Brain microvascular endothelial cell (primary cell): Measurements from ENCODE around the gene SUSD6.

Experiments used
- DNase-seq: peaks from one replicate; pipeline ENCODE4 v3.0.0-alpha.2; 2020
- H3K27ac ChIP-seq: fragments of 250-450 bp; sonication (Bioruptor Pico); 2 replicates; pipeline ENCODE4 v1.5.1; 2020; ENCODE audit warnings: mild to moderate bottlenecking, moderate library complexity
- H3K27me3 ChIP-seq: fragments of 250-450 bp; sonication (Bioruptor Pico); replicated peaks from 2 replicates; pipeline ENCODE4 v1.5.1; 2020; ENCODE audit warnings: mild to moderate bottlenecking
- H3K36me3 ChIP-seq: fragments of 250-450 bp; sonication (Bioruptor Pico); replicated peaks from 2 replicates; pipeline ENCODE4 v1.5.1; 2020; ENCODE audit warnings: mild to moderate bottlenecking
- H3K4me3 ChIP-seq: 2 replicates; pipeline ENCODE4 v1.5.1; 2011; ENCODE audit warnings: low read depth, mild to moderate bottlenecking, control low read depth, low read length, moderate library complexity
- in situ Hi-C: cut with HindIII; loops from 2 replicates; pipeline ENCODE4 v1.10.0; 2017; ENCODE audit warnings: low sequenced_read_pairs, low pct_ligation_motif_present
- TF ChIP-seq, protein P1 (sequence below): IDR thresholded peaks from 2 replicates; pipeline ENCODE4 v1.5.1; 2011; ENCODE audit warnings: low read depth, mild to moderate bottlenecking, moderate library complexity, low read length, control low read depth, inconsistent platforms; ENCODE audit errors: missing control alignments

SUSD6 gene

DNA sequence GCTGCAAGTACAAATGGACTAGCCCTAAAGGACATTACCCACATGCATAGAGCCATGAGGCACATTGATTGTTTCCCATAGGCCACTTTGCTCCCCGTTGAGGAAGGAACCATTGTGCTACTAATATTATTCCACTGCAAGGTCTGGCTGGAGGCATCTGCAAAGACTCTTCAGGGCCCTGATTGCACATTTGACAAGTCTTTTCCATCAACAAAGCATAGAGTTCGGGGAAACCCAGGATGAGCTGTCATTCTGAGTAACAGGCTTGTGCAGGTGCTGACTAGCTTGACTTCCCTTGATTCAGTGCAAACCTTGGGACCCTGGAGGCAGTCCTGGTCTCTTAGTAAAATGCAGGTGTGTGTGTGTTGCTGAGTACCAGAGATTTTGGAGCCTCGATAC, 73.8 kb downstream of the SUSD6 start:
- H3K27me3 ChIP-seq = no peaks in the 10 kb centered on the region
- H3K4me3 ChIP-seq = no peak overlapping the region
- in situ Hi-C loops = no loop called here
- TF ChIP-seq, protein P1, sequence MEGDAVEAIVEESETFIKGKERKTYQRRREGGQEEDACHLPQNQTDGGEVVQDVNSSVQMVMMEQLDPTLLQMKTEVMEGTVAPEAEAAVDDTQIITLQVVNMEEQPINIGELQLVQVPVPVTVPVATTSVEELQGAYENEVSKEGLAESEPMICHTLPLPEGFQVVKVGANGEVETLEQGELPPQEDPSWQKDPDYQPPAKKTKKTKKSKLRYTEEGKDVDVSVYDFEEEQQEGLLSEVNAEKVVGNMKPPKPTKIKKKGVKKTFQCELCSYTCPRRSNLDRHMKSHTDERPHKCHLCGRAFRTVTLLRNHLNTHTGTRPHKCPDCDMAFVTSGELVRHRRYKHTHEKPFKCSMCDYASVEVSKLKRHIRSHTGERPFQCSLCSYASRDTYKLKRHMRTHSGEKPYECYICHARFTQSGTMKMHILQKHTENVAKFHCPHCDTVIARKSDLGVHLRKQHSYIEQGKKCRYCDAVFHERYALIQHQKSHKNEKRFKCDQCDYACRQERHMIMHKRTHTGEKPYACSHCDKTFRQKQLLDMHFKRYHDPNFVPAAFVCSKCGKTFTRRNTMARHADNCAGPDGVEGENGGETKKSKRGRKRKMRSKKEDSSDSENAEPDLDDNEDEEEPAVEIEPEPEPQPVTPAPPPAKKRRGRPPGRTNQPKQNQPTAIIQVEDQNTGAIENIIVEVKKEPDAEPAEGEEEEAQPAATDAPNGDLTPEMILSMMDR = no peak
- no peaks in the 10 kb centered on the region for H3K36me3 ChIP-seq
- H3K27ac ChIP-seq = no peak overlapping the region
- no peak for DNase-seq

DNA sequence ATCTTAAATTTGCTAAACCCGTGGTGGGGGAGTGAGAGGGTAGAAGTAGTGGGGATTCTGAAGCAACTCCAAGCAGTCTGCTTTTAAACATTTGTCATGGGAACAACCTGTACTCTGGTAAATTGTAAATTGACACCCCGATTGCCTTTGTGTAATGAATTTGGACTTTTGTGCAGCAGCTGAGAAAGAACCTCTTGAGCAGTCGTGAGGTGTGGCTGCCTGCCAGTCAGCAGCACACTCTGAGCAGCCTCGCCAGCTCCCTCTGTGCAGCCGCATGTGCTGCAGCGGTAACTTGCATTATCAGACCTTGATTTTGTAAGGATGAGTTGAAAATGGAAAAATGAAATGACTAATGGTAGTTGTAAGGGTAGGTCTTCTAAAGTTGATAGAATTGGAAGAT, 74.3 kb downstream of the SUSD6 start:
- no peak for DNase-seq
- Histone ChIP-seq H3K36me3 (no peaks in the 10 kb centered on the region), H3K4me3 (no peak overlapping the region), H3K27me3 (no peaks in the 10 kb centered on the region), H3K27ac (no peak overlapping the region)
- in situ Hi-C loops = no loop called here
- TF ChIP-seq, protein P1 = no peak

DNA sequence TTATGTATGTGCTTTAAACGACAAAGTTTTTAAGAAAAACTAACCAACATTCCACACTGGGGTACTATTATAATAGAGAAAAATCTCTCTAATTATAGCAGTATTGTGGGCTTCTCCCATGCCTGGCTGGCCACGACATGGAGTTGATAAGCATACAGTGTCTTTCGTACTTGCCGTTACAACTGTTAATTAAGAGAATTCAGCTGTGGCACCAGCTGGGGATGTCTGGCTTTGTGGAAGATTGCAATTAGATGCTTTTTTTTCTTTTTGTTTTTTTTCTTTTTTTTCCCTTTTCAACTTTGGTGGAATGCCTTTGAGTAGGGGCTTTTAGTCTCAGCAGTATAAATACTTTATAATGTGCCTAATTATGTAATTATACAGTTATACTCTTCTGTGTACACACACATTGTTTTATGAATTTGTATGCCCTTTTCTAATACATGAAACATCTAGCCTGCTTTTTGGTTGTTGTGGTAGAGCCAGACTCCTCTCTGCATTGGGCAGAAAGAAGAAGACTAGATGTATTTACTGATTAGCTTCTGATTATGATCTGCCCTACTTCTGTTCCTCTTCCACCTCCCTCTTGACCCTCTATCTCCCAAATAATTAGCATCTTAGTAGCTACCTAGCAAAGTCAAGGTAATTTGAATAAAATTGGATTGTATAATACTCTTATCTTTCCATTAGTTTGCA, 76.4 kb downstream of the SUSD6 start:
- in situ Hi-C loops = no loop called here
- H3K4me3 ChIP-seq = no peak overlapping the region

DNA sequence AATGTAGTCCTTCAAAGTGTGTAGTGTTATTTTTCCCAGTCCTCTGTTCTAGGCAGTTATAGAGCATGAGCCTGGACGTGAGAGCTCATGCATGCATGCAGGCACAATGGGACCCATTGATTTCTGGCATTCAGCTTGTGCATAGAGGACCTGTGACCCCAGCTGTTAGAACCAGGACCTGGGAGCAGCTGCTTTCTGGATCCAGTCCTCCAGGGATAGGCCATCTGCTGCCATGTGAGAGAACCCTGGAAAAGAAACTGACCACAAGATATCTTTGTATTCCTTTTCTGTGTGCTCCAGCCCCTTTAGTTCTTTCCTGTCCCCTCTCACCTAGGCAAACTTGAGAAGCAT, 76.9 kb downstream of the SUSD6 start:
- TF ChIP-seq, protein P1 = no peak
- in situ Hi-C loops = no loop called here
- no peak overlapping the region for H3K27ac ChIP-seq
- H3K36me3 ChIP-seq = no peaks in the 10 kb centered on the region
- DNase-seq = no peak
- no peak overlapping the region for H3K4me3 ChIP-seq
- H3K27me3 ChIP-seq = no peaks in the 10 kb centered on the region

More for the DNA sequence above, 76.4 kb downstream of the SUSD6 start:
- no peak for DNase-seq
- Histone ChIP-seq H3K27ac (no peak overlapping the region), H3K36me3 (no peaks in the 10 kb centered on the region), H3K27me3 (no peaks in the 10 kb centered on the region)
- TF ChIP-seq, protein P1 = no peak

DNA sequence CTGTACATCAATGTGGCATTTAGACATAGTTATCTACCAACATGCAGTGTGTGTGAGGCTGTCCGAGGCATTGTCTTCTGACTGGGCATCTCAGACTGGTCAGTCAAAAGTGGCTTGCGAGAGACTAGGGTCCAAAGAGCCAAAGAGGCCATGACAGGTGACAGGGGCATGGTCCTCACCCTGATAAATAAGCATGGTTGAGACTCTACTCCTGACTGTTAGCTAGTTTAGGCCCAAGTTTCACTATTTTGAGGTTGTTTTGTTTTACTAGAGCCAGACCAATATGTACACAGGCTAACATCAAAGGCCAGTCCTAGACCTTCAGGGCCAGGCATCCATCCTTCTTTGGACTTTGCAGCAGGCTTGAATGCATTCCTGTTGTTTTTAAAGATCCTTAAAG, 78.6 kb downstream of the SUSD6 start:
- Histone ChIP-seq H3K36me3 (no peaks in the 10 kb centered on the region), H3K4me3 (no peak overlapping the region), H3K27me3 (no peaks in the 10 kb centered on the region), H3K27ac (no peak overlapping the region)
- TF ChIP-seq, protein P1 = no peak
- in situ Hi-C loops = no loop called here
- no peak for DNase-seq

DNA sequence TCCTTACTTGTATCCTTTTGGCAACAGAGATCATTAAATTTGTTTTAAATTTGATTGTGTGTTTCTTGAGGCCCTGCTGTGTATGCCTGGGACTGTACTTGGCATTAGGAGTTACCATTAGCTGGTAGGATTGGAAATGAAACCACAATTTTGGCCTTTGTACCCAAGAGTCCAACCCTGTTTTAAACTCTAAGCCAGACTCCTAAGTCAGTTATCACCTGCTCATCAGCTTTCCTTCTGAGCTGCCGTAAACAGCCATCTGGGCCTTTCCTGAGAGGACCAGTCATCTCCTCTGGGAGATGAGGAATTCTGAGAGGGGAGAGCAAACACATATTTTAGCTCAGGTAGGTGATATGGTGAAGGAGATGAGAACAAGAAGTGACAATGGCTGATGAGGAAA, 81.2 kb downstream of the SUSD6 start:
- no peaks in the 10 kb centered on the region for H3K36me3 ChIP-seq
- DNase-seq = no peak
- in situ Hi-C loops = no loop called here
- H3K27ac ChIP-seq = no peak overlapping the region
- TF ChIP-seq, protein P1 = no peak
- H3K4me3 ChIP-seq = no peak overlapping the region
- H3K27me3 ChIP-seq = no peaks in the 10 kb centered on the region
